GM18858 (cell line): Measurements from ENCODE around the gene NCAPH2.
"Not testable (repeated sequence)": the region's sequence is repeated elsewhere in the genome, so short reads cannot be mapped to it uniquely, and the experiment has no call there.

Source experiments
- ATAC-seq: cut with Tn5 transposase; IDR thresholded peaks from one replicate; pipeline ENCODE4 v1.9.1; 2021; ENCODE audit not compliant: unreplicated experiment

The NCAPH2 gene

GRCh38 chr22:50517495-50518260, 9.7 kb downstream of the NCAPH2 start:
- ATAC-seq = no peak

- ATAC-seq = no peak
These were observed 10.6 kb downstream of the NCAPH2 start for GRCh38 chr22:50518606-50519005.

- no peak for ATAC-seq
These were observed 11.1 kb downstream of the NCAPH2 start for GRCh38 chr22:50519151-50519550.

GRCh38 chr22:50520184-50520583, 12.2 kb downstream of the NCAPH2 start:
- not testable (repeated sequence) for ATAC-seq

- no peak for ATAC-seq
These were observed 12.9 kb downstream of the NCAPH2 start for GRCh38 chr22:50520826-50521453.

GRCh38 chr22:50521710-50522109, 13.7 kb downstream of the NCAPH2 start:
- ATAC-seq = no peak

- ATAC-seq = no peak
These were observed 14.3 kb downstream of the NCAPH2 start for GRCh38 chr22:50522208-50522805.

- ATAC-seq = no peak
These were observed 14.9 kb downstream of the NCAPH2 start for GRCh38 chr22:50522806-50523438.

- no peak for ATAC-seq
These were observed 15.4 kb downstream of the NCAPH2 start for GRCh38 chr22:50523458-50523805.

- ATAC-seq = no peak
These were observed 16.0 kb downstream of the NCAPH2 start for GRCh38 chr22:50523806-50524675.

GRCh38 chr22:50524676-50525103, 16.7 kb downstream of the NCAPH2 start:
- ATAC-seq = no peak

GRCh38 chr22:50525104-50525857, 17.3 kb downstream of the NCAPH2 start, which contains the start of gene SCO2:
SCO2 (minus strand) TSS chr22:50525598; CDS start chr22:50524411, 1,187 bp downstream.
- ATAC-seq = peak; percentile 34

GRCh38 chr22:50525858-50526107, 17.8 kb downstream of the NCAPH2 start:
- no peak for ATAC-seq

- ATAC-seq = peak; percentile 18
These were observed 18.2 kb downstream of the NCAPH2 start for GRCh38 chr22:50526108-50526833.

- ATAC-seq = no peak
These were observed 19.1 kb downstream of the NCAPH2 start for GRCh38 chr22:50526834-50527801.

- no peak for ATAC-seq
These were observed 20.1 kb downstream of the NCAPH2 start for GRCh38 chr22:50527921-50528681.

- no peak for ATAC-seq
These were observed 20.8 kb downstream of the NCAPH2 start for GRCh38 chr22:50528682-50529415.
